Measurements from ENCODE around the gene GNL1.
A peak's percentile ranks its signal among the peaks of the same experiment; 100 is the strongest.

GNL1 gene

GRCh38 chr6:30541515-30542403 is 14.5 kb downstream of the GNL1 start (continued):
- TF ChIP-seq CTCF (tag by site-specific recombination; IDR thresholded peaks at IDR 0.05) (peak; percentile 79), ZNF121 (tag by site-specific recombination; IDR thresholded peaks at IDR 0.05) (no peak), ZNF660 (tag by site-specific recombination; IDR thresholded peaks at IDR 0.05) (peak; percentile 85), ZNF350 (tag by site-specific recombination; IDR thresholded peaks at IDR 0.05) (no peak), ZNF335 (tag by site-specific recombination; conservative IDR thresholded peaks at IDR 0.05) (peak; percentile 70), ZXDB (tag by site-specific recombination; IDR thresholded peaks at IDR 0.05) (no peak), ZNF48 (tag by site-specific recombination; IDR thresholded peaks at IDR 0.05) (no peak), ZBTB49 (tag by site-specific recombination; IDR thresholded peaks at IDR 0.05; ENCODE audit: low read depth) (no peak), ZNF596 (tag by site-specific recombination; IDR thresholded peaks at IDR 0.05) (no peak), ZFHX2 (tag by site-specific recombination; conservative IDR thresholded peaks at IDR 0.05) (peak; percentile 46), ZNF366 (tag by site-specific recombination; conservative IDR thresholded peaks at IDR 0.05) (peak; percentile 84), HIC1 (tag by site-specific recombination; IDR thresholded peaks at IDR 0.05) (no peak), PRDM1 (tag by site-specific recombination; IDR thresholded peaks at IDR 0.05) (peak; percentile 77), ZNF274 (IDR thresholded peaks at IDR 0.05; ENCODE audit: low read length) (no peak), ZNF274 (tag by site-specific recombination; IDR thresholded peaks at IDR 0.05; ENCODE audit: borderline replicate concordance) (no peak), ZNF654 (tag by site-specific recombination; IDR thresholded peaks at IDR 0.05; ENCODE audit: low read depth) (peak; percentile 90), REPIN1 (tag by site-specific recombination; IDR thresholded peaks at IDR 0.05; ENCODE audit: low read depth) (0 out of 2 replicates have a peak, but pooled peaks have one; percentile 22), AEBP2 (tag by site-specific recombination; IDR thresholded peaks at IDR 0.05; ENCODE audit: borderline replicate concordance) (no peak), ZFP41 (tag by site-specific recombination; IDR thresholded peaks at IDR 0.05; ENCODE audit: borderline replicate concordance) (no peak), ZNF639 (tag by site-specific recombination; IDR thresholded peaks at IDR 0.05) (no peak), ZNF146 (tag by site-specific recombination; IDR thresholded peaks at IDR 0.05) (no peak), ZNF140 (tag by site-specific recombination; IDR thresholded peaks at IDR 0.05) (no peak), ZNF266 (tag by site-specific recombination; IDR thresholded peaks at IDR 0.05; ENCODE audit: low read depth) (no peak)
- TF ChIP-seq, protein P1, sequence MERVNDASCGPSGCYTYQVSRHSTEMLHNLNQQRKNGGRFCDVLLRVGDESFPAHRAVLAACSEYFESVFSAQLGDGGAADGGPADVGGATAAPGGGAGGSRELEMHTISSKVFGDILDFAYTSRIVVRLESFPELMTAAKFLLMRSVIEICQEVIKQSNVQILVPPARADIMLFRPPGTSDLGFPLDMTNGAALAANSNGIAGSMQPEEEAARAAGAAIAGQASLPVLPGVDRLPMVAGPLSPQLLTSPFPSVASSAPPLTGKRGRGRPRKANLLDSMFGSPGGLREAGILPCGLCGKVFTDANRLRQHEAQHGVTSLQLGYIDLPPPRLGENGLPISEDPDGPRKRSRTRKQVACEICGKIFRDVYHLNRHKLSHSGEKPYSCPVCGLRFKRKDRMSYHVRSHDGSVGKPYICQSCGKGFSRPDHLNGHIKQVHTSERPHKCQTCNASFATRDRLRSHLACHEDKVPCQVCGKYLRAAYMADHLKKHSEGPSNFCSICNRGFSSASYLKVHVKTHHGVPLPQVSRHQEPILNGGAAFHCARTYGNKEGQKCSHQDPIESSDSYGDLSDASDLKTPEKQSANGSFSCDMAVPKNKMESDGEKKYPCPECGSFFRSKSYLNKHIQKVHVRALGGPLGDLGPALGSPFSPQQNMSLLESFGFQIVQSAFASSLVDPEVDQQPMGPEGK (tag by site-specific recombination; IDR thresholded peaks at IDR 0.05), result peak; percentile 31
- TF ChIP-seq, protein P2, sequence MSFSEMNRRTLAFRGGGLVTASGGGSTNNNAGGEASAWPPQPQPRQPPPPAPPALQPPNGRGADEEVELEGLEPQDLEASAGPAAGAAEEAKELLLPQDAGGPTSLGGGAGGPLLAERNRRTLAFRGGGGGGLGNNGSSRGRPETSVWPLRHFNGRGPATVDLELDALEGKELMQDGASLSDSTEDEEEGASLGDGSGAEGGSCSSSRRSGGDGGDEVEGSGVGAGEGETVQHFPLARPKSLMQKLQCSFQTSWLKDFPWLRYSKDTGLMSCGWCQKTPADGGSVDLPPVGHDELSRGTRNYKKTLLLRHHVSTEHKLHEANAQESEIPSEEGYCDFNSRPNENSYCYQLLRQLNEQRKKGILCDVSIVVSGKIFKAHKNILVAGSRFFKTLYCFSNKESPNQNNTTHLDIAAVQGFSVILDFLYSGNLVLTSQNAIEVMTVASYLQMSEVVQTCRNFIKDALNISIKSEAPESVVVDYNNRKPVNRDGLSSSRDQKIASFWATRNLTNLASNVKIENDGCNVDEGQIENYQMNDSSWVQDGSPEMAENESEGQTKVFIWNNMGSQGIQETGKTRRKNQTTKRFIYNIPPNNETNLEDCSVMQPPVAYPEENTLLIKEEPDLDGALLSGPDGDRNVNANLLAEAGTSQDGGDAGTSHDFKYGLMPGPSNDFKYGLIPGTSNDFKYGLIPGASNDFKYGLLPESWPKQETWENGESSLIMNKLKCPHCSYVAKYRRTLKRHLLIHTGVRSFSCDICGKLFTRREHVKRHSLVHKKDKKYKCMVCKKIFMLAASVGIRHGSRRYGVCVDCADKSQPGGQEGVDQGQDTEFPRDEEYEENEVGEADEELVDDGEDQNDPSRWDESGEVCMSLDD (tag by site-specific recombination; IDR thresholded peaks at IDR 0.05), result no peak

All from HEK293 (cell line).